Measurements from ENCODE around the gene POLR1E.
A peak's percentile ranks its signal among the peaks of the same experiment; 100 is the strongest.

POLR1E gene, protein sequence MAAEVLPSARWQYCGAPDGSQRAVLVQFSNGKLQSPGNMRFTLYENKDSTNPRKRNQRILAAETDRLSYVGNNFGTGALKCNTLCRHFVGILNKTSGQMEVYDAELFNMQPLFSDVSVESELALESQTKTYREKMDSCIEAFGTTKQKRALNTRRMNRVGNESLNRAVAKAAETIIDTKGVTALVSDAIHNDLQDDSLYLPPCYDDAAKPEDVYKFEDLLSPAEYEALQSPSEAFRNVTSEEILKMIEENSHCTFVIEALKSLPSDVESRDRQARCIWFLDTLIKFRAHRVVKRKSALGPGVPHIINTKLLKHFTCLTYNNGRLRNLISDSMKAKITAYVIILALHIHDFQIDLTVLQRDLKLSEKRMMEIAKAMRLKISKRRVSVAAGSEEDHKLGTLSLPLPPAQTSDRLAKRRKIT
- 2.3 to 17.3 (median 10.3) reads per million in 17 experiments for total RNA-seq

DNA sequence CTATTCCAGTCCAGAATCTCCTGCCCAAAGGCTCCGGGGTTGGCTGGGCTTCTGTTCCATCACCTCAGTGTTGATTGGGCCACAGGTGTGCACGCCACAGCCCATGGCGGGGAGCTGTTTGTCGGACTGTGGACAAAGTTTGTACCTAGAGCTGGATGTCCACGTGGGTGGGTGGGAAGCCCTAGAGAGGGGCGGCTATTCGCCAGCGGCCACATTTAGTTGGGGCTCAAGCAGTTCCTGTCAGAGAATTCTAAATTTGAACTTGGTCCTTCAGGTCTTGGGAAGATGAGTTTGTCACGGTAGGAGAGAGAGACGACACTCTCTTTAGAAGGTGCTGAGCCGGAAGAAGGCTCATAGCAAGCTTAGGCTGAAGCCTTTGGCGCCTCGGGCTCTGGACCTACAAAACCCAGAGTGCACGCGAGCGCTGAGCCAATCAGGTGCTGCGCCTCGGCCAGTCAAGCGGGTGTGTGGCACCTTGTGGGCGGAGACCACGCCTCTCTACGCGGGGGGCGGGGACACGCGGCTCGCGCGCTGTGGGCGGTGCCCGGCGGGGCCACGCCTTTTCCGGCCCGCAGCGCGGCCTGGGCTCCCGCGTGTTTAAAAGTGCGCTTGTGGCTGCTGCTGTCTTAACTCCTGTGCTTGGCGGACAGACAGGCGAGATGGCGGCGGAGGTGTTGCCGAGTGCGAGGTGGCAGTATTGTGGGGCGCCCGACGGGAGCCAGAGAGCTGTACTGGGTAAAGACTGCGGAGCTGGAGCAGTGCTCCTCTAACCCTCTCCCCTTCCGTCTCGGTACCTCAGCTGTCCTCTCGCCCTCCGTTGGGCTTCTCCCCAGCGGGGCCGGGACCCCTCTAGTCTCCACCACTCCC is at the start of gene POLR1E:
Gene POLR1E, plus strand, starts transcription at position 560 of the 867 bp plus-strand sequence. Its CDS starts 100 bp downstream, at position 660.
- DNase-seq: peak; percentile 97 to 98 (median 98)

DNA sequence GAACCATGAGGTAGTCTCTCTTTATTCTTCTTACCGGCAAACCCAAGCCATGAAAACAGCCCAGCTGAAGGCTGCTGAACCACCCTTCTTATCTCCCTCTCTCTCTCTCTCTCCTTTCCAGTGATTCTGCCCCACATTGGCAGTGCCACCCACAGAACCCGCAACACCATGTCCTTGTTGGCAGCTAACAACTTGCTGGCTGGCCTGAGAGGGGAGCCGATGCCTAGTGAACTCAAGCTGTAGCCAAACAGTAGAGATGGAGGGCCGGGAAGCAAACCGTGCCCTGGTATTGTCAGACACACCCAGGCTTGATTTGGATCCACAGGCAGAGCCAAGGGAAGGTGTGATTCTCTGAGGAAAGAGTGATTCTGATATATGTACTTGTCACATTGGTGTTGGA is 49.2 kb upstream of the POLR1E start:
- no peak for DNase-seq

DNA sequence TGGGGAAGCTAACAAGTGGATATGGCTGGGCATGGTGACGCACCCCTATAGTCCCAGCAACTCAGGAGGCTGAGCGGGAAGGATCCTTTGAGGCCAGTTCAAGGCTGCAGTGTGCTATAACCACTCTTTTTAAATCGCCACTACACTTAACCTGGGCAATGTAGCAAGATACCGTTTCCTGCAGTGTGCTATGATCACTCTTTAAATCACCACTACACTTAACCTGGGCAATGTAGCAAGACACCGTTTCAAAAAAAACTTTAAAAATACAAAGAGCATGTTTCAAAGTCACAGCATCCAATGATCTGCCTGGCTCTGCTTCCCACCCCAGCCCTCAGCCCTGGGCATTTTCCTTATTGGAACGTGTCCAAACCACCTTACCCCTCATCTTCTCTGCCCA is 48.7 kb upstream of the POLR1E start:
- DNase-seq: no peak

GRCh38 chr9:37437621-37438020 is 48.1 kb upstream of the POLR1E start:
- DNase-seq: no peak

DNA sequence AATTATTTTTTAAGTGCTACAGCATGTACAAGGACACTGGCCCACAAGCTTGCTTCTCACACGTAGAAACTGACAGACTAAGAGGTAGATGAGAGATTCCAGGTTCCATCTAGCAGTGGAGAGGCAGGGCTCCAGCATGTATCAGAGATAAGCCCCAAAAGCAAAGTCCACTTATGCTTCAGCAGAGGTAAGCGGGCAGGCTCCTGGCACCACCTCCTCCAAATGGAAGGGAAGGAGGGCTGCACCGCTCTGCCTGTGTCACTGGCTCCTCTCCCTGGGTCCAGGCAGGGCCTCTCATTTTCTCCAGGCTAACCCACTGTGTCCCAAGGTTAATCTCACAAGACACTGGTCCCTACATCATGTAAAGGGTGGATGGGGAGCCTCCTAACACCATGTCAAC is 47.4 kb upstream of the POLR1E start:
- no peak for DNase-seq

- DNase-seq: no peak
Measured at GRCh38 chr9:37441776-37442370, 43.9 kb upstream of the POLR1E start.

- no peak for DNase-seq
Measured at GRCh38 chr9:37442556-37442955, 43.2 kb upstream of the POLR1E start.

- DNase-seq: no peak
Measured at GRCh38 chr9:37443566-37443965, 42.2 kb upstream of the POLR1E start.

GRCh38 chr9:37444890-37445289 is 40.9 kb upstream of the POLR1E start:
- DNase-seq: no peak

DNA sequence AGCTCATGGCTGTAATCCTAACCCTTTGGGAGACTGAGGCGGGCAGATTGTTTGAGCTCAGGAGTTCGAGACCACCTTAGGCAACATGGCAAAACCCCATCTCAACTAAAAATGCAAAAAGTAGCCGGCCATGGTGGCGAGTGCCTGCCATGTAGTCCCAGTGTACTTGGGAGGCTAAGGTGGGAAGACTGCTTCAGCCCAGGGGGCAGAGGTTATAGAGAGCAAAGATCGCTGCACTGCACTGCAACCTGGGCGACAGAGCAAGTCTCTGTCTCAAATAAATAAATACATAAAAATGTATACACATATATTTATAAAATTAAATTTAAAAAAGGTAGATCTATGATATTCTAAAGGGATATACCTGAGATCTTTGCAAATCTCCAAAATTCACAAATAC is 39.9 kb upstream of the POLR1E start:
- DNase-seq: no peak

- DNase-seq: no peak
Measured at GRCh38 chr9:37446401-37446800, 39.3 kb upstream of the POLR1E start.

GRCh38 chr9:37447111-37447510 is 38.6 kb upstream of the POLR1E start:
- DNase-seq: no peak

DNA sequence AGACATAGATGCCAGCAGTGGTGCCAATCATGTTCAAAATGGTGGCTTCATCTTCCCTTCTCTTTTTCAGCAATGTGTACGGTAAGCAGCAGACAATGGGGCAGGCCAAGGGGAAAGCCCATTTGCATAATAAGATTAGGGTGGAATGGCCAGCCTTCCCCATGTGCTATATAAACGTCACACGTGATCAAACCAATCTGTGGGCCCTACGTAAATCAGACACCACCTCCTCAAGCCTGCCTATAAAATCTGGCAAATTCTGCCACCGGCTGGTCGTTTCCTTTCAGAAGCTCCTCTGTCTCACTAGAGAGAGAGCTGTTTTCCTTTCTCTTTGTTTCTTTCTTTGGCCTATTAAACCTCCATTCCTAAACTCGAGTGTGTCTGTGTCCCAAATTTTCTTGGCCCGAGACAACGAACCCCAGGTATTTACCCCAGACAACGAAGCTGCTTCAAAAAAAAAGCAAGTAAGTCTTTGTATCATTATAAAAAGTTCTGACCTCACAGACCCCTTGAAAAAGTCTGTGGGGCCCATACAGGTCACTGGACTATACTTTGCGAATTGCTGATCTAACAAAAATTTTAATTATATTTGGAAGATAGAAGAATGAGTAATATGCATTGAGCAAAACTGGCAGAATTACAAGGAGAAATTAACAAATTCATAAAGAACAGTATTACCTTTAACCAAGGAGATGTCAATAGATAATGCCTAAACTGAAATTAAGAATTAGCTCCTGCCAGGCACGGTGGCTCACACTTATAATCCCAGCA is 35.7 kb upstream of the POLR1E start:
- DNase-seq: no peak

- DNase-seq: no peak
Measured at GRCh38 chr9:37451628-37452027, 34.1 kb upstream of the POLR1E start.

DNA sequence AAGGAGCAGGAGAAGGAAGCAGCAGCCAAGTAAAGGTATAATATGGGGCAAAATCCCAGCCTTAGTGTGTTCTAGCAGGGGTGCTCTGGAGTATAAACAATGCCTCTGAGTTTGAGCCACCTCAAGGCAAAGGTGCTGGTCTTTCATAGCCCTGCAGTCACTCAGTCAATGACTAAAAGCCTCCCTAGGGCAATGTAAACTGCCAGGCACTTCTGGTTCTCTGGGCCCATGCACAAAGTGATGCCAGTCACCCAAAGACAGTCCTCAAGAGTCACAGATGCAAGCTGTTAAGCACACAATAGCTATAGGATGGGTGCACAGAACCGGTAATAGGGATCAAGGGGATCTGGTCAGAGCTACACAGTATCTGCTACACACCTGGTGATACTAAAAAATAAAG is 33.1 kb upstream of the POLR1E start:
- DNase-seq: no peak

DNA sequence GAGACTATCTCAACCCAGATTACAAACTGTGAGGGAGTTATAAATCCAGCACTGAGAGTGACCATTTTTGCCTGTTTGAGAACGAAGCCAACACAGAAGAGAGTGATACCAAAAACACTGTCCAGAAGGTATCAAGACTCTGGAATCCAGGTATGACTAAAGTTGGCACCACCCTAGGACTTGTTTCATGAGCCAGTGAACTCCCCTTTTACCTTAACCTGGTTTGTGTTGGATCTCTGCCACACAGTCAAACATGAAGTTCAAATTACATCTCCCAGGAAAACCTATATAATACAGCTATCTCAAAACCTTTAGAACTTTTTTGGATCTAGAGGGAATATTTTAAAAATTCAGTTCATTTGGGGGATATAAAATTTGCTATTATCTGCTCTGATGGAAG is 31.9 kb upstream of the POLR1E start:
- no peak for DNase-seq

GRCh38 chr9:37454238-37454637 is 31.5 kb upstream of the POLR1E start:
- no peak for DNase-seq

DNA sequence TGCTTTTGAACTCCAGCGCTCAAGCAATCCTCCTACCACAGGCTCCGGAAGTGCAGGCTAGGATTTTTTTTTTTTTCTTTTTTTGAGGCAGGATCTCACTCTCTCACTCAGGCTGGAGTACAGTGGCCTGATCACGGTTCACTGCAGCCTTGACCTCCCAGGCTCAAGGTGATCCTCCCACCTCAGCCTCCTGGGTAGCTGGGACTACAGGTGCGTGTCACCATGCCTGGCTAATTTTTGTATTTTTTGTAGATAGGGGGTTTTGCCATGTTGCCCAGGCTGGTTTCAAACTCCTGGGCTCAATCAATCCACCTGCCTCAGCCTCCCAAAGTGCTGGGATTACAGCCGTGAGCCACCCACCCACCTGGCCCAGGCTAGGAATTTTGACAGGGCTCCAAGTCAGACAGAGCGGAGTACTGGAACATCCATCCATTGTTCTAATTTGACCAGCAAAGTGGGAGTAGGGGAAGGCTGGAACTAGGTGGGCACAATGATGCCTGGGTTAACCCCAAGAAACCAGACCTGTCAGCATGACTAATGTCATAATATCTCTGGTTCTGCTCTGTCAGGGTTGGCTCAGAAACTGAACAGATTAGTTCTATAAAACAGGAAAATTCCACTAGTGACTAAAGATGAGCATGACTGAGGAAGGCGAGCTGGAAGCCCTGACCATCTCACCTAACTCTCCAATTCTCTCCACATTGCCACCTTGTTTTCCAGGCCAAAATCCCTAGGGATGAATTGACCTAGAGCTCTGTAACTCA is 29.7 kb upstream of the POLR1E start:
- no peak for DNase-seq

- DNase-seq: no peak
Measured at GRCh38 chr9:37456817-37457216, 28.9 kb upstream of the POLR1E start.

DNA sequence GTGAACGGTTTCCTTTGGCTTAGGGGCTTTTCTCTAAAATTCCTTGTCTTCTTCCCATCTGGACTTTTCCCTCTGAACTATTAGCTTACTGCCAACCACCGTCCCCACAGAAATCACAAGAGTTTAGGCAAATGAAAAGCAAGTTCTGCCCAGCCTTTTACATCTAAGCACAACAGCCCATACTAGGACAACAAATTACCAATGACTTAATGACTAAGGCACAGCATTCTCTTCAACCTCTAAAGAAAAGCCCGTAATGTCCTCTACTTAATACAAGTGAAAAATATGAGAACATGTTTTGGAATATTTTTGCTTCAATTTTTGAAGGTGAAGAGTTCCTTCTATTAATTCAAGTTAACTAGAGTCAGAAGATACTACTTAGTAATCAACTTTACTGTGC is 21.7 kb upstream of the POLR1E start:
- no peak for DNase-seq

GRCh38 chr9:37464426-37465248 is 21.1 kb upstream of the POLR1E start:
- DNase-seq: peak; percentile 63 to 79 (median 67)
